Mammary epithelial cell (primary cell): ENCODE data around the gene GCN1.

ENCODE experiments used
- EZH2 ChIP-seq: IDR thresholded peaks from 2 replicates; pipeline ENCODE4 v1.6.1; 2012; ENCODE audit warnings: low read length, inconsistent platforms, borderline replicate concordance
- TF ChIP-seq, protein P1 (sequence below), 2 donors: IDR thresholded peaks in 1 of 2; conservative IDR thresholded peaks in 1 of 2; 2 replicates each; pipeline ENCODE4 v1.5.1; 2011 to 2012; ENCODE audit warnings: inconsistent platforms in 2 of 2, low read length in 2 of 2, mild to moderate bottlenecking in 2 of 2, control low read depth in 1 of 2, low read depth in 1 of 2; ENCODE audit not compliant: insufficient read depth in 1 of 2; ENCODE audit errors: extremely low read depth in 1 of 2

DNA sequence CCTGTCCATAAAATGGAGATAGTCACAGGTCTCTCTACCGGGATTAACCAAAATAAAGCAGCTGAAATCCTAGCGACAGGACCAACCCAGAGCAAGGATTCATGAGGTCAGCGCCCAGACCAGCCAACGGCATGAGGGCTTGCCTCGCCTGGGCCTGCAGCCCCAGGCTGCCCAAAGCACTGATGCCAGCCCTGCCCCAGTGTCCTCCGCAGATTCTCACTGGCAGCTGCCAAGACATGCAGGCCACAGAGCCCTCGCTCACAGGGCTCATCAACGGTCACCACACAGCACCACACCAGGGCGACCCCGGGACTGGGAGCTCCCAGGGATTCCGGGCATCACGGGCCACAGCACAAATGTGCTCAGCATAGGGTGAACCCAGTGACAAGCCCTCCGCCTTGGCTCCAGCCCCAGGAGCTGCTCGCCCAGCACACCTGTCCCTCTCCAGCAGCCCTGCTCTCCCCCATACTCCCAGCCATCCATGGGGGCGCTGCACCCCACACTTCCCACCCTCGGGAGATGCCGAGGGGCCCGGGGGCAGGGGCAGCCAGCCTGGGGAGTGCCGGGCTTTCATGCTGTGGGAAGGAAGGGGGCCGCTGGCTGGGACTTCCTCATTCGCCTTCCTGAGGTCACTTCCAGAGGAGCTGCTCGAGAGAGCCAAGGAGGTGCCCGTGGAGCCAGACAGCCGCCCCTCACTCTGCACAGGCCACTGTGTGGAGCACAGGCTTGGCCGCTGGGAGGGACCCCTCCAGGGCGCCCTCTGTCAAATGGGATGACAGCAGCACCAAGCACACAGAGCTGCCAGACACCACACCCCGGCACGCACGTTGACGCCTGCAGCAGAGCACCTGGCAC lies 92.1 kb downstream of the GCN1 start:
- TF ChIP-seq EZH2, result no peak
- TF ChIP-seq, protein P1, sequence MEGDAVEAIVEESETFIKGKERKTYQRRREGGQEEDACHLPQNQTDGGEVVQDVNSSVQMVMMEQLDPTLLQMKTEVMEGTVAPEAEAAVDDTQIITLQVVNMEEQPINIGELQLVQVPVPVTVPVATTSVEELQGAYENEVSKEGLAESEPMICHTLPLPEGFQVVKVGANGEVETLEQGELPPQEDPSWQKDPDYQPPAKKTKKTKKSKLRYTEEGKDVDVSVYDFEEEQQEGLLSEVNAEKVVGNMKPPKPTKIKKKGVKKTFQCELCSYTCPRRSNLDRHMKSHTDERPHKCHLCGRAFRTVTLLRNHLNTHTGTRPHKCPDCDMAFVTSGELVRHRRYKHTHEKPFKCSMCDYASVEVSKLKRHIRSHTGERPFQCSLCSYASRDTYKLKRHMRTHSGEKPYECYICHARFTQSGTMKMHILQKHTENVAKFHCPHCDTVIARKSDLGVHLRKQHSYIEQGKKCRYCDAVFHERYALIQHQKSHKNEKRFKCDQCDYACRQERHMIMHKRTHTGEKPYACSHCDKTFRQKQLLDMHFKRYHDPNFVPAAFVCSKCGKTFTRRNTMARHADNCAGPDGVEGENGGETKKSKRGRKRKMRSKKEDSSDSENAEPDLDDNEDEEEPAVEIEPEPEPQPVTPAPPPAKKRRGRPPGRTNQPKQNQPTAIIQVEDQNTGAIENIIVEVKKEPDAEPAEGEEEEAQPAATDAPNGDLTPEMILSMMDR (conservative IDR thresholded peaks at IDR 0.05 in 1 of 2, IDR thresholded peaks at IDR 0.05 in 1 of 2; ENCODE audit: extremely low read depth in 1 of 2, insufficient read depth in 1 of 2, low read depth in 1 of 2, low read length in 2 of 2), result no peak
